Endothelial cell of hepatic sinusoid (primary cell): ENCODE results near the gene CHD2.

Experiments
- in situ Hi-C: cut with HindIII; loops from 2 replicates; pipeline ENCODE4 v1.10.0; 2017; ENCODE audit warnings: low sequenced_read_pairs

Gene CHD2

DNA sequence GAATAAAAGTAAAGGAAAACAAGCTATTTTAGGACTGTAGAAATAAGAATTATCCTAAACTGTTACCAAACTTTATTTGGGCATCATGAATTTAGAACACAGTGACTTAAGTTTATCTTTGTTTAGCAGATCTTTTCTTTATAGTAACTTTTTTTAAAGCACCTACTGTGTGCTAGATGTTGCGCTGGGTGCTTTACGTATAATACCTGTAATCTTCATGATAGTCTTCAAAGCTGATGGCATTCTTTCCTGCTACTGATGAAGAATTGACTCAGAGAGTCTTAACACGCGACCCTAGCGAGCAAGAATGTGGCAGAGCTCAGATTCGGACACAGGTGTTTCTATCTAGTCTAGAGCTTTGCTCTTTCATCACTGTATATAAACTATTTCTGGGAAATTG, 53.9 kb downstream of the CHD2 start:
- in situ Hi-C loops = loop anchor here (5.0 kb wide), 1 partner anchor 48 kb away; no protein-coding TSS in a partner anchor

DNA sequence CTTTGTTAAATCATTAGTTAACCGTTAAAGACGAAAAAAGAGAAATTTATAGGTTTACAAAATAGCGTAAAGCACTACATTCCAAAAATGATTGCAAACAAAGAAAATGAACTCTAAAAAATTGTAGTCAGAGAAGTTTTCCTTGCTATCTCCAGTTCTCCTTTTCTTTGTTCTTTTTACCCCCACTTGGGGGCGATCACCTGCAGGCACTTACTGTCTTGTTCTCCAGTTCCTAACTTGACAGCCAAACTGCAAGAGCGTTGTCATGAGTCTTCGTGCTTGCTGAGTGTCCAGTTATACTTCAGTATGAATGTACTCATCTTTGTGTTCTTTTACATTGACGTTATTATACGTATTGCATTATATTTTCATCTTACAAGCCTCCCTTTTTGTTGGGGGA, 54.5 kb downstream of the CHD2 start:
- in situ Hi-C loops = loop anchor here (5.0 kb wide), 1 partner anchor 48 kb away; no protein-coding TSS in a partner anchor

DNA sequence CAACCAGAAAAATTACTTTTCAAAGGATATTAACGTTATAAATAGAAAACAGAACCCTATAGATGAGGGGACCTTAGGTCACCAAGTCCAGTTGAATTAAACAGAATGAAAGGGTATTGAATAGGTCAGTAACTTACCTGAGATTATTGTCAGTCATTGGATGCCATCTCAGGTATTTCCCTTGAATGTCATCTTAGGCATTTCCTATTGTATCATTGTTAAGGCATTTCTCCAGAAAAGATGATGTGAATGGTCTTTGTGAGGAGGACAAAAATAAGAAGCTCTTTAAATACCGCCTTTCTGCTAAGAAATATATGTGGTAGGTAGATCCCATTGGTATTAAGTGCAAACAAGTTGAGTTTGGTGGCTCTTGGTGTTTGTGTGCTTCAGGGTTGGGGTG, 55.6 kb downstream of the CHD2 start:
- in situ Hi-C loops = no loop called here

DNA sequence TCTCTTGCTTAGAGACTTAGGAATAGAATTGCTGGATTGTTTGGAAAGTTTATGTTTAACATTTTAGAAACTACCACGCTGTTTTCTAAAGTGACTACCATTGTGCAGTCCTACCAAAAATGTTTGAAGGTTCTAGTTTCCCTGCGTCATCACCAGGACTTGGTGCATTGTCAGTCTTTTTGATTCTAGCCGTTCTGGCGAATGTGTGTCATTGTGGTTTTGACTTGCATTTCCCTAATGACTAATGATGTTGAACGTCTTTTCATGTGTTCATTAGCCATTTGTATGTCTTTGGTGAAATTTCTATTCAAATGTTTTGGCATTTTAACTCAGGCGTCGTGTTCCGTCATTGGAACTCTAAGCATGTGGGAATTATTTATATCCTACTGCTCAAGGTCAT, 58.0 kb downstream of the CHD2 start:
- in situ Hi-C loops = no loop called here

DNA sequence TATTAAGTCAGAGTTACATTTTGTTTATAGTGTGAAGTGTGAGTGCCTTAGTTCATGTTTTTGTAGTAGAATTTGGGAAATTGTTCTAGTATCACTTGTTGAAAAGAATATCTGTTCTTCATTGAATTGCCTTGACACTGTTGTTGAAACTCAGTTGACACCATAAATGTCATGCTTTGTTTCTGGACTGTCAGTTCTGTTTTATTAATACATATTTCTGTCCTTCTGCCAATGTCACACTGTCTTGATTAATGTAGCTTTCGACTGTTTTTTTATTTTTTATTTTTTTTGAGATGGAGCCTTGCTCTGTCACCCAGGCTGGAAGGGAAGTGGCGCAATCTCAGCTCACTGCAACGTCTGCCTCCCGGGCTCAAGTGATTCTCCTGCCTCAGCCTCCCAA, 59.1 kb downstream of the CHD2 start:
- in situ Hi-C loops = no loop called here

DNA sequence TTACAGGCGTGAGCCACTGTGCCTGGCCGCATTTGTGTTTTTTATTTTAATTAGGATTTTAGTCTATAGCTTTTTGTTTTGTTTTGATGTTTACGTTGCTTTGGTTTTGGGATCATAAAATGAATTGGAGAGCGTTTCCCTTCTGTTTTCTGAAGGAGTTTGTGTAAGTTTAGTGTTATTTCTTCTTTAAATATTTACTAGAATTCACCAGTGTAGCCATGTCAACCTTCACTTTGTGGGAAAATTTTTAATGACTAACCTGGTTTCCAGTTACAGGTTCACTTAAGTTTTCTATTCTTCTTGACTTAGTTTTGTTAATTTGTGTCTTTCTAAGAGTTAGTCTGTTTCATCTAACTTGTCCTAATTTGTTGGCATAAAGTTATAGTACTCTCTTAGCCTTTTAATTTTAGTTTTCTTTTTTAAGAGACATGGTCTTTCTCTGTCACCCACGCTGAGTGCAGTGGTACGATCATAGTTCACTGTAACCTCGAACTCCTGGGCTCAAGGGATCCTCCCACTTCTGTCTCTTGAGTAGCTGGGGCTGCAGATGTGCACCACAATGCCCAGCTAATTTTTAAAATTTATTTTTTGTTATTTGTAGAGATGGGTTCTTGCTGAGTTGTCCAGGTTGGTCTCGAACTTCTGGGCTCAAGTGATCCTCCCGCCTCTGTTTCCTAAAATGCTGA, 61.0 kb downstream of the CHD2 start:
- in situ Hi-C loops = no loop called here

DNA sequence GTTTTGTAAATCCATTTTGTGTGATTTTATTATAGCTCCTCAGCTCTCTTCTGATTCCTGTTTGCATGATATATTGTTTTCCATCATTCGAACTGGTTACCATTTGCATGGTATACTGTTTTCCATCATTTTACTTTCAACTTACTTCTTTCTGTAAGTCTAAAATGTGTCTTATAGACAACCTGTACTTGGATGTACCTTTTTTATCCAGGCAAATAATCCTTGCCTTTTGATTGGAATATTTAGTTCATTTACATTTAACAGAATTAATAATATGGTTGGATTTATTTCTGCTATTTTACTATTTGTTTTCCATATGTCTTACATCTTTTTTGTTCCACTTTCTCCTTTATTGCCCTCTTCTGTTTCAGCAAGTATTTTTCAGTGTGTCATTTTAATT, 62.8 kb downstream of the CHD2 start:
- in situ Hi-C loops = no loop called here

DNA sequence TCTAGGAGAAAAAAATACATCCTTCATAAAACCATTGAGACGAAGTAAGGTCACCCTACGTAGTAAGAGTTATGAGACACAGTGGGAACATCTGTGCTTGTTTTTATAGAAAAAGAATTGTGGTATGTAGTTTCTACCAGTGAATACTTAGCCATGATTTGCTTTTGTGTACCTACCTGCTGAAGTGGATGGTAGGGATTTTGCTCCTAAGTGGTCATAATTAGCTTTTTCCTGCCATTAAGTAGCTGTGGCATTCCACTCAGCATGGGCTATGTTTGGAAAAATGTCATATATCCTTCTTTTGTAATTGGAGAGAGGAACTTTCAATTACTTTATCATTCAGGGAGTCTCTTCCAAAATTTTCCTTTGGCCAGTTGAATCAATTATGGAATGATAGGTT, 63.7 kb downstream of the CHD2 start:
- in situ Hi-C loops = no loop called here

DNA sequence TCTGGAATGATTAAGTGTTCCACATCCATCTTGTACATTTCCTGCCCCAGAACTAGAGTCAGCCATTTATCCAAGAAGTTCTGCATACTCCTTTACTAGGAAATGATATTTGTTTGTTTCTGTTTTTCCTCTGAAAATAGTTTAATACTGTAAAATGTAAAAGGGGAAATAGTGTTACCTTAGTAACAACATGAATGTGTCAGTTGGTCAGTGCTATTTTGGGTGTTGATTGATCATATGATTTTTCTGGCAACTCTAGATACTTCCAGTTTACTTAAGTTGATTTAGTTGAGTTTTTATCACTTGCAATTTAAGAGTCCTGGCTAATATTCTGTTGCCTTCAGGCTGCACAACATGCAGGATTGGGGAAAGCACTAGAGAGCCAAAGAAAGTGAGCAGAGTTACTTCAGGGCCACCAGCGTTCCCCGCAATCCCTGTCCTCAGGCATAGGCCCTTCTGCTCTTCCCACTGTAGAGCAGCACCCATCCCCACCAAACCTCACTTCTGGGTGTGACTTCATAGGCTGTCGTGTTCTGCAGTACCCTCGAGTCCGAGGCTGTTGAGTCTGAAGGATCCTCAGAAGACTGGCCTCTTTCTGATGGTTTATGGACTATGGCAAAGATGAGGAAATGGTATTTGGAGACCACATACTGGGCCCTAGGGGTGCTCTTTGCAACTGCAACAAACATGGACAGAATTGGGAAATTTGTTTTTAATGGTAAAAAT, 69.0 kb downstream of the CHD2 start:
- in situ Hi-C loops = no loop called here

DNA sequence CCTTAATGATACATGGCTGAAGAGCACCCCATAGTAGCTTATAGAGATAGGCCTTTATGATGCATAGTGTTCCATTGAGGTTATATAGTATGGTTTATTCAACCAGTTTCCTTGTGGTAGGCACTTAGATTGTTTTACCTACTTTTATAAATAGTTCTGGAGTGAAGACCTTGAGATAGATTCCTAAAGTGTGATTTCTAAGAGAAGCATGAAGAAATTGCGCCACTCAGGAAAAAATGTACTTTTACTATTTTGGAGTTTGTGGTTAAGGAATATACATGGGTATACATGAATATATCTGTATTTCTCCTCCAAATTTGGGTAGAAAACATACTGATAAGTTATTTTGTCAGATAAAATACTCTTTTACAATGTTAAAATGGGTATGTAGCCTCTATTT, 70.5 kb downstream of the CHD2 start:
- in situ Hi-C loops = no loop called here

DNA sequence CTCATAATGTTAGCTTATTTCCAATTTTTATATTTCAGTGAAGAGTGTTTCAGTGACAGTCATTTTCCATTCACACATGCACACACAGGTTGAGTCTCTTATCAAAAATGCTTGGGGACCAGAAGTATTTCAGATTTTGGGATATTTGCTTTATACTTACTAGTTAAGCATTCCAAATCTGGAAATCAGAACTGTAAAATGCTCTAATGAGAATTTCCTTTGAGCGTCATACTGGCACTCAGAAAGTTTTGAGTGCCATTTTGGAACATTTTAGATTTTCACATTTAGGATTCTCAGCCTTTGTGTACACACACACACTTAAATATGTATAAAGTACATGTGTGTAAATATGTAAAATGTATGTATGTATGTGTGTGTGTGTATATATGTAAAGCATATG, 71.0 kb downstream of the CHD2 start:
- in situ Hi-C loops = no loop called here

DNA sequence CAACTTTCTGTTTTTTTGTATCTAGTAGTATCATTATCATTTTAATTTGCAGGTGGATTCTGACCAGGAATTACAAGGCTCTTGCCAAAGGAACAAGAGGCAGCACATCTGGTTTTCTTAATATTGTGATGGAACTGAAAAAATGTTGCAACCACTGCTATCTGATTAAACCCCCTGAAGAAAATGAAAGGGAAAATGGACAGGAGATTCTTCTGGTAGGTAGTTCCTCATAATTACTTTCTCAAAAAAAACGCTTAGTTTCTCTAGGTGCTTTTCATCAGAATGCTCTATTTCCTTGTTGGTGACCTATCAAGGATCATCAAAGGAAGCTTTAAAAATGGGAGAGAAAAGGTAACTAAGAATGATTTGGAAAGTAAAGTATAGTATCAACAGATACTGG, 71.6 kb downstream of the CHD2 start:
- in situ Hi-C loops = no loop called here

DNA sequence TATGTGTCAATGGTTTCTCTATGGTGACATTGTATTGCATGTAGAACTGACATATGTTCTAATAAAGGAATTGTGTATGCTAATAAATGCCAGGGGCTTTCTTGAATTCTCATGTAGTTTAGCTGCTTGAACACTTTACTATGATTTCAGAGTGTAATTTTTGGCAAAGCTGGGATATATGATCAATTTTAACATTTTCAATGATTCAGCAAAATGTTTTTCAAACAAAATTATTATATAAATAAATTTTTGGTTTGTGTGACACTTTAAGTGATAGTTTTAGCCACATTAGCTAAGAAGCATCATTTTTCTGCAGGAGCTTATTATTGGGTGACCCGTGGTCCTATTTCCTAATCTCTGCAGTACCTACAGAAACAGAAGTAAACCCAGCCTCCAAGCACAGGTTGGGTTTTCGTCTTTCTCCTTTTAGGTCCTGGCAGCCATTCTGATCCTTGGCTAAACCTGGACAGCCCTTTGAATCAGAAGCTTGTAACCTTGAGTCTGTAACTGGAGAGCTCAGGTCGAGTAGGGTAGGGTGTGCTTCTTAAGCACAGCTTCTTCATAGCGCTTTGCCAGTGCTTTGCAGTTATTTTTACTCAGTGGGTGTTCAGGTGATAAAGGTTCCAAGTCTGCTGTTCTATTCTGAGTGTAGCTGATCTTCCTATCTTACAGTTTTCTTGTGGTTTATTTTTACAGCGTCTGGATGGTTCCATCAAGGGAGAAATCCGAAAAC, 74.2 kb downstream of the CHD2 start:
- in situ Hi-C loops = no loop called here

DNA sequence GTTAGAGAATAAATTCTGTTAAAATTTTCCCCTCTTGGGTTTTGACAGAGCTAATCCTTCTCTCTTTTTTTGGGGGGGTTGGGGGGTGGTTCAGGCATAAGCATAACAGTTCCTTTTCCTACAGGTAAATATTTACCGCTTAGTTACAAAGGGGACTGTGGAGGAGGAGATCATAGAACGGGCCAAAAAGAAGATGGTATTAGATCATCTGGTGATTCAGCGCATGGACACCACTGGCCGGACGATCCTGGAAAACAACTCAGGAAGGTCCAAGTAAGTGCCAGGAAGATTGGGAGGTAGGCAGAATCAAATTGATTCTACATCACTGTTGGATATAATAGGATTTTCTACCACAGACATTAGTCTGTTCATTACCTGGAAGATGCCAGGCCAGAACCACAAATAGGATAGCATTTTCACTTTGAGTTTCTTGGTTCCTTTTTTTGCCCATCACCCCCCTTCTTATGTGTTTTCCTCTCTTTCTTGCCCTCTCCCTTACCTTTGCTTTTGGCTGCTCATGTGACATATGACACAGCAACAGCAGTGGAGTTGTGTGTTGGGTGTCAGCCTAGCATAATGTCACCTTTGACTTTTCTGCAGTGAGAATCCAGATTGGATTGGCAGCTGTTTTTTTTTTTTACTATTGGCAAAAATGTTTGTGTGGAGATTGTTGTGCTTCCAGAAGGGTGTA, 79.0 kb downstream of the CHD2 start:
- in situ Hi-C loops = no loop called here

DNA sequence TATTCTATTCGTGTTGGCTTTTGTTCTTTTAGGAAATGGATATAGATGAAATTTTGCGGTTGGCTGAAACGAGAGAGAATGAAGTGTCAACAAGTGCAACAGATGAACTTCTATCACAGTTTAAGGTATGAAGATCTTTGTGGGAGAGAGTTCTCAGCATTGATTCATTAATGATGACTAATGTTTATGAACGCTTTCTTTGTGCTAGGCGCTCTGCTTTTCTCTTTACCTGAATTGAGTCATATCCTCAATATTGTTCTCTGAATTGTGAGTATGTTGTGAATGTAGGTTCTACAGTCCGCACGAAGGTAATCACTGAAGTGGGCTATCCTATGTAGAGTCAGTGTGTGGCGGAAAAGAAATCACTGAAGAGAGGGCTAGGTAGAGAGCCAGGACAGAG, 81.2 kb downstream of the CHD2 start:
- in situ Hi-C loops = no loop called here

DNA sequence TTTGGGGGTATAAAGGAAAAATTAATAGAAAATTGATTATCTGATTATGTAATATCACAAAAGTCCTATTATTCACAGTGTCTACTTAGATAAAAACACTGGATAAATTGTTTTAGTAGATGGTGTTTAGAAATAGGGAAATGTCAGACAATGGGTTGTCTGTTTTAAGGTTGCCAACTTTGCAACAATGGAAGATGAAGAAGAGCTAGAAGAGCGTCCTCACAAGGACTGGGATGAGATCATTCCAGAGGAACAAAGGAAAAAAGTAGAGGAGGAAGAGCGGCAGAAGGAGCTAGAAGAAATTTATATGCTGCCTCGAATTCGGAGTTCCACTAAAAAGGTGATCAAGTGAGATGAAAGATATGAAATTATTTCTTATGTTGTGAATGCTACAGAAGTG, 84.0 kb downstream of the CHD2 start:
- in situ Hi-C loops = no loop called here

DNA sequence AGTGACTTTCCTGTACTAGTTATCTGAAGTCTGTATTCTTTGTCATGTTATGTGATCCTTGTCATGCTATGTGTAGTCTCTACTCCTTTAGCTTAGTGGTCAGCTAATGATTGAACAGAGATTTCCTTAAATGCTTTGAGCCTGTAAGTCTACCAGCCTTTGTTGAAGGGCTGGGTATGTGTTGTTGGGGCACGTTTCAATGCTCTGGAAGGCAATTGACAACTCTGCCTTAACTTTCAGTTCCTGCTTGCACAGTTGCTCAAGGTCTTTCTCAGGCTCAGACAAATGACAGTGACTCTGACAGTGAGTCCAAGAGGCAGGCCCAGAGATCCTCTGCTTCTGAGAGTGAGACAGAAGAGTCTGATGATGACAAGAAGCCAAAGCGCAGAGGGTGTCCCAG, 89.3 kb downstream of the CHD2 start:
- in situ Hi-C loops = no loop called here

DNA sequence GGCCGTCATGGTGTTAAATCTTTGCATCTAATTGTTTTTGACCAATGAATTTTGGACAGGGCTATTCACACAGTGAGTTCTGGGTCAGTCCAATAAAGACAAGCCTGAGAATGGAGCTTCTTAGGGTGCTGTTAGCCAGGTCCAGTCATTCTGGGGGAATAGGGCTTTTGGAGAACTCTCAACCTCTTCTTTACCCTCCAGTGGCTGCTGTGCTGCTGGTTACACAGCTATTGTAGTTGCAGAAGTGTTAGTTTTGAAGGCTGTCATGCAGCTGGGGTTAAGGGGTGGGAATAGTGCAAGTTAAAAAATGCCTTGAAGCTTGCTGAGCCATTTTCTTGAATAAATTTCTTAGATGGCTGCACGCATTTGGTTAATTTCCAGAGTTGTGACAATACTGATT, 89.9 kb downstream of the CHD2 start:
- in situ Hi-C loops = no loop called here

DNA sequence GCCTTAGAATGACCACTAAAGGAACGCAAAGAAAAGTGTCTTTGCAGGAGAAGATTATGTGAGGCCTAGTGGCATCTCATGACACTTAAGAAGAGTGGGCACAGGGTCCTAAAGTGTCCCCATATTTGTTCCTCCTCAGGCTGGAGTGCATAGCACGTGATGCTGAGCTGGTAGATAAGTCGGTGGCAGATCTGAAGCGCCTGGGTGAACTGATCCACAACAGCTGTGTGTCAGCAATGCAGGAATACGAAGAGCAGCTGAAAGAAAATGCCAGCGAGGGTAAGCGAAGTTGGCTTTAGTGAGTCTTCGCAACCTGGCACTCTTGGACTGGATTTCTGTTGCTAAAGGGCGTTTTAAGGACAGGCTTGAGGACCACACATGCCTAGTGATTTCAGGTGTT, 92.6 kb downstream of the CHD2 start:
- in situ Hi-C loops = no loop called here

DNA sequence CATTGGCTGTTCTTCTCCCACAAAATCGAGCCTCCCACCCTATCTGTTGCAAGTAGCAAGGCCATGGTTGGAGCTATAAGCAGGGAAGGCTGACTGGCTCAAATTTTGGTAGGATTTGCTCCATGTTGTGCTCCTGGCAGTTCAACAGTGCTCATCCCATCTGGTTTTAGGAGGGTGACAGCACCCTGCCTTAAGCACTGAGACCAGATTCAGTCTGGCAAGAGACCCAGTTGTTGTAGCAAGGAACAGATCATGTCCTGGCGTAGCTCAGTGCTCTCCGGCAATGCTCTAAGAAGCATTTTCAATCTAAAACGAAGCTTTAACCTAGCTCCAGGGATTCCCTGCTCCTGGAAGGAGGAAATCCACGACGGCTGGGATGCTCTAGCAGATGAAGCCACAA, 97.7 kb downstream of the CHD2 start:
- in situ Hi-C loops = no loop called here

DNA sequence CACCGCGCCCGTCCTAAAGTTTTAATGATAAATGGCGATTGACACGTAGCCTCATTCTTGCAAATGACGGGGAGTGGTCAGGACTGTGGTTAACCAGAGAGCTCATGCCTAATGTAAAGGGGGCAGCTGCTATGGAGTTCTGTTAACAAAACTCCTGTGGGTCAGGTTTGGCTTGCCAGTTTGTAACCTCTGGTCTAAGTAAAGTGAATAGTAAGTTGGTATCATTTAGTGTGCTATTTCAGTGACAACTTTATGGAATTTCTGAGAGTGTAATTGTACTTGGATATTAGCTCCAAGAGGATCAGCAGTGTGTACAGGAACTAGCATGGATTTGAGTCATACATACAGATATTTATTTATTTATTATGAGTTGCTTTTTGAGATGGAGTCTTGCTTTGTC, 101.0 kb downstream of the CHD2 start:
- in situ Hi-C loops = loop anchor here (5.0 kb wide), 1 partner anchor 49 kb away; no protein-coding TSS in a partner anchor
